Transverse colon (tissue), 4 donors: Measurements from ENCODE around the gene SLC49A3. TPM values are rescaled to one million over a fixed set of nuclear protein-coding genes. Genes with fewer than 3 reads are reported as not detected.

Experiments
- DNase-seq: peaks from one replicate; pipeline ENCODE4 v3.0.0-alpha.2; 2019
- H3K27ac ChIP-seq, 4 donors: fragments of 200-600 bp; sonication (generic); 2 replicates each; pipeline ENCODE4 v1.5.1; 2016 to 2018; ENCODE audit warnings: inconsistent platforms in 4 of 4
- H3K27me3 ChIP-seq: fragments of 200-600 bp; sonication (generic); 2 replicates; pipeline ENCODE4 v1.5.1; 2017; ENCODE audit warnings: inconsistent platforms
- H3K36me3 ChIP-seq, 4 donors: fragments of 200-600 bp; sonication (generic); 2 replicates each; pipeline ENCODE4 v1.5.1; 2017 to 2019; ENCODE audit warnings: inconsistent platforms in 4 of 4
- H3K4me1 ChIP-seq, 4 donors: fragments of 200-600 bp; sonication (generic); 2 replicates each; pipeline ENCODE4 v1.5.1; 2017 to 2020; ENCODE audit warnings: inconsistent platforms in 4 of 4
- H3K4me3 ChIP-seq, 4 donors: fragments of 200-600 bp; sonication (generic); 1 replicate in 1 of 4; 2 replicates in 3 of 4; pipeline versions ENCODE4 v1.5.1 to v1.6.1; 2017 to 2019; ENCODE audit warnings: inconsistent platforms in 4 of 4
- H3K9me3 ChIP-seq, 2 donors: fragments of 200-600 bp; sonication (generic); 2 replicates each; pipeline ENCODE4 v1.5.1; 2017 to 2019; ENCODE audit warnings: inconsistent platforms in 2 of 2
- EP300 ChIP-seq: sonication (generic); formaldehyde crosslinking; IDR thresholded peaks from one replicate; pipeline ENCODE4 v1.6.1; 2017; ENCODE audit warnings: antibody characterized with exemption, low read depth
- POLR2A ChIP-seq: fragments of 450-650 bp; IDR thresholded peaks from one replicate; pipeline ENCODE4 v1.6.1; 2016; ENCODE audit warnings: antibody characterized with exemption, mild to moderate bottlenecking, moderate library complexity
- POLR2AphosphoS5 ChIP-seq, 3 donors: sonication (generic); formaldehyde crosslinking; IDR thresholded peaks; one replicate each; pipeline ENCODE4 v1.6.1; 2016; ENCODE audit warnings: antibody characterized with exemption in 3 of 3
- WGBS, 2 donors: methylation state at CpG; one replicate each; pipeline ENCODE4 v1.1.5; 2018; ENCODE audit warnings: low coverage in 1 of 2; 5-methylcytosine and 5-hydroxymethylcytosine counted together
- in situ Hi-C, 4 donors: fragments of 200-750 bp; cut with MboI; loops; one replicate each; pipeline versions ENCODE4 v1.15.0 to v1.15.1; 2017; ENCODE audit warnings: low sequenced_read_pairs in 3 of 4, low pct_ligation_motif_present in 1 of 4, low pct_unique_long_range_greater_than_20kb in 1 of 4
- intact Hi-C: fragments of 100-400 bp; cut with DNase I; formaldehyde crosslinking; loops from one replicate; pipeline ENCODE4 v1.15.1; 2023; ENCODE audit warnings: low total_unique reads
- total RNA-seq, 4 donors: library from RNA; depleted of rRNA; stranded (reverse); fragments of >200 nt; gene quantifications; one replicate each; pipeline ENCODE4 v1.1.0, GENCODE V29; 2016
- TF ChIP-seq, protein P1 (sequence below), 5 experiments: fragments of 200-600 bp in 3 of 5; fragments of 450-650 bp in 2 of 5; sonication (generic) in 3 of 5; IDR thresholded peaks; 1 replicate in 2 of 5; 2 replicates in 3 of 5; pipeline ENCODE4 v1.5.1; 2016 to 2017; ENCODE audit warnings: antibody characterized with exemption in 5 of 5, inconsistent platforms in 3 of 5, mild to moderate bottlenecking in 2 of 5, moderate library complexity in 1 of 5

SLC49A3 gene
- total RNA-seq, 4 donors from 2014 or later = 1.2 to 17.6 (median 9.2) TPM

DNA sequence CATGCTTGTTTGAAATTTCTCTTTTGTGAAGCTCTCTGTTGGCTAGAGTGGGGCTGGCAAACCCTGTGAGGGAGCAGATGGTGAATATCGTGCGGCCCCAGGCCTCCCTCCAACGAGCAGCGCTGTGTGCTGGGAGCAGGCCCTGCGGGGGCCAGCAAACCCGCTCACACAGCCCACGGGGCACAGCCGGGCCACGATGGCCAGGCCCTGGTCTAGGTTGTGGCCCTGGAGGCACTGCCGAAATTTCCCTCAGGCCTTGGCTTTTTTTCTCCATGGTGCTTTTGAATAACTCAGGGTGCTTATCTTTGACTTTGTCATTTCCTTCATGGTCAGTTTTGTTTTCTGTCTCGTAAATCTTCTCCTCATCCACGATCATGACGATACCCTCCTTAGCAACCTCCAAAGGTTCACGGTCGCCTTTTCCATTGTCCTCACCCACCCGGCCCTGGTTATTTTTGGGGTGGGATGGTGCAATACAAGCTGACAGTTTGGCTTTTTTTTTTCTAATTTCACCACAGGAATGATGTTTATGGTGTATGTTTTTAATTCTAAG, 37.4 kb upstream of the SLC49A3 start:
- no peak overlapping the region for H3K4me3 ChIP-seq
- H3K36me3 ChIP-seq = peaks cover 0 to 8% (median 0%) of the 10 kb centered on the region in 4 donors
- no peaks in the 10 kb centered on the region for H3K9me3 ChIP-seq
- peak overlapping the region in 3 of 4 donors; percentile 9 to 29 (median 26) for H3K27ac ChIP-seq
- 58 to 66% methylated on average over 3 to 16 of the region's 16 CpGs for WGBS, 2 donors
- intact Hi-C loops = no loop called here
- peaks cover 0 to 31% (median 23%) of the 10 kb centered on the region in 4 donors for H3K4me1 ChIP-seq
- TF ChIP-seq, protein P1, sequence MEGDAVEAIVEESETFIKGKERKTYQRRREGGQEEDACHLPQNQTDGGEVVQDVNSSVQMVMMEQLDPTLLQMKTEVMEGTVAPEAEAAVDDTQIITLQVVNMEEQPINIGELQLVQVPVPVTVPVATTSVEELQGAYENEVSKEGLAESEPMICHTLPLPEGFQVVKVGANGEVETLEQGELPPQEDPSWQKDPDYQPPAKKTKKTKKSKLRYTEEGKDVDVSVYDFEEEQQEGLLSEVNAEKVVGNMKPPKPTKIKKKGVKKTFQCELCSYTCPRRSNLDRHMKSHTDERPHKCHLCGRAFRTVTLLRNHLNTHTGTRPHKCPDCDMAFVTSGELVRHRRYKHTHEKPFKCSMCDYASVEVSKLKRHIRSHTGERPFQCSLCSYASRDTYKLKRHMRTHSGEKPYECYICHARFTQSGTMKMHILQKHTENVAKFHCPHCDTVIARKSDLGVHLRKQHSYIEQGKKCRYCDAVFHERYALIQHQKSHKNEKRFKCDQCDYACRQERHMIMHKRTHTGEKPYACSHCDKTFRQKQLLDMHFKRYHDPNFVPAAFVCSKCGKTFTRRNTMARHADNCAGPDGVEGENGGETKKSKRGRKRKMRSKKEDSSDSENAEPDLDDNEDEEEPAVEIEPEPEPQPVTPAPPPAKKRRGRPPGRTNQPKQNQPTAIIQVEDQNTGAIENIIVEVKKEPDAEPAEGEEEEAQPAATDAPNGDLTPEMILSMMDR (IDR thresholded peaks at IDR 0.05) = no peak
- TF ChIP-seq POLR2AphosphoS5 (IDR thresholded peaks at IDR 0.05) = no peak
- TF ChIP-seq POLR2A = no peak
- TF ChIP-seq EP300 = no peak
- no peaks in the 10 kb centered on the region for H3K27me3 ChIP-seq
- DNase-seq = no peak
- in situ Hi-C loops = no loop called here

DNA sequence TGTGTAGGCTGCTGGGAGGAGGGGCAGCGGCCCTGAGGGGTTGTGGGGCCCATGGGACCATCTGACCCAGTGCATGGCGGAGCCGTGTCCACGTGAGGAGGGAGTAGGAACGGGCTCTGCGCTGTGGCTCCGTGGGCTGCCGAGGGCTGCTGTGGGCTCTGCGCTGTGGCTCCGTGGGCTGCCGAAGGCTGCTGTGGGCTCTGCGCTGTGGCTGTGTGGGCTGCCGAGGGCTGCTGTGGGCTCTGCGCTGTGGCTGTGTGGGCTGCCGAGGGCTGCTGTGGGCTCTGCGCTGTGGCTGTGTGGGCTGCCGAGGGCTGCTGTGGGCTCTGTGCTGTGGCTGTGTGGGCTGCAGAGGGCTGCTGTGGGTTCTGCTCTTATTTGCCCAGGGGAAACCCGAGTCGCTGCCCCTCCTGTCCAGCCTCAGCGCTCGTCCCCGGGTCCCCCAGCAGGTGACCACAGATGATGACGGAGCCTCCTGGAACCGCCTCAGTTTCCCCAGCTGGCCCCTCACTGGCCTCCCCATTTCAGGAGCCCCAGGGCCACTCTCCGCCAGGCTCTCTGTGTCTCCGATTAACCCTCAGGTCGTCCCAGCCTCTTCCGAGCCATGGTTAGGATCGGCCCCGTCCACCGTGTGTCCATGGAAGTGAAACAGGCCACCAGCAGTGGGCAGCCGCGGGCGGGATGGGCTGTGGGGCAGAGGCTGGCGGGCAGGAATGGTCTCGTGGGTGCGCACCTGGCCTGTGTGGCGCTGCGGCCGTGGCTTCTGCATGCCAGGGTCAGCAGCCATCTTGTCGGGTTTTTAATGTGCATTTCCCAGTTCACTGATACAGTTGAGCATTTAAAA, 36.7 kb upstream of the SLC49A3 start:
- intact Hi-C loops (no loop called here), in situ Hi-C loops (no loop called here)
- DNase-seq = no peak
- H3K27me3 ChIP-seq = no peaks in the 10 kb centered on the region
- peak overlapping the region in 2 of 4 donors; percentile 29 to 67 for H3K27ac ChIP-seq
- TF ChIP-seq, protein P1 (IDR thresholded peaks at IDR 0.05) = no peak
- TF ChIP-seq EP300 = no peak
- TF ChIP-seq POLR2A = no peak
- no peak for TF ChIP-seq POLR2AphosphoS5 (IDR thresholded peaks at IDR 0.05)
- H3K4me3 ChIP-seq = no peak overlapping the region
- WGBS, 2 donors = 91% methylated on average over 39 of the region's 41 CpGs; no CpG with 5 or more reads in 1 of the 2 donors
- H3K9me3 ChIP-seq = no peaks in the 10 kb centered on the region
- H3K36me3 ChIP-seq = peaks cover 0 to 1% (median 0%) of the 10 kb centered on the region in 4 donors
- H3K4me1 ChIP-seq = peaks cover 0 to 37% (median 30%) of the 10 kb centered on the region in 4 donors

DNA sequence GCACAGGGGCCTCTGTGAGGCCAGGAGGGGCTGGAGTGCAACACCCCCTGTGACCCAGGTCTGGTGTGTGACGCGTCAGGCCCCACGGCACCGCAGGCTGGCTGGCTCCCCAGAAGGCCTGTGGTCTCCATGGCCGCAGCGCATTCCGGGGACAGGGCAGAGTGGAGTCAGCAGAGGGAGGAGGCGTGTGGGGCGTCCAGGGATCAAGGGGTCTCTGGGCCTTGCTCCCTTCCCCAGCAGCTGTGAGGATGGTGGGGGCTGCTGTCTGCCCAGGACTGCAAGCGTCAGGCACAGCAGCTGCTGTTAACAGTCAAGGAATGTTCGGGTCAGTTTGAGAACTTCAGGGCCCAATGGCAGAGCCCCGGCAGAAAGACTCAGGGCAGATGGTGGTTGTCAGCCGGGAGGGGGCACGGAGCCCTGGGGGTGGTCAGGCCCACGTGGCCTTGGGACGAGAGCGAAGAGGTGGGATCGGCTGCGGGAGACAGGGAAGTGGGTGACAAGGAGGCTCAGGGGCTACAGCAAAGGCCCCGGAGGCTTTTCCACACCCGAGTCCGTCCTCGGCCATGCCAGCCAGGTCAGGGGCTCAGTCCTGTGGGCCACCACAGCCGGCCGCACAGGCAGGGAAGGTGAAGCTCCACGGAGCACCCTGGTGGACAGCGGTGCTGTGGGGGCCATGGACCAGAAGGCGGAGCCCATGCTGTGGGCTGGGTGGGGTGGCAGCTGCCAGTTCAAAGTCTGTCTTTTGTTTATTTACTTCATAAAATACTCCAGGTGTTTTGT, 35.0 kb upstream of the SLC49A3 start:
- in situ Hi-C loops (no loop called here), intact Hi-C loops (no loop called here)
- TF ChIP-seq, protein P1 (IDR thresholded peaks at IDR 0.05) = peak in 2 of 5 experiments; percentile 11 to 32
- TF ChIP-seq EP300 = no peak
- H3K4me3 ChIP-seq = no peak overlapping the region
- peak; percentile 70 for DNase-seq
- H3K36me3 ChIP-seq = no peaks in the 10 kb centered on the region
- 79% methylated on average over 26 of the region's 28 CpGs; no CpG with 5 or more reads in 1 of the 2 donors for WGBS, 2 donors
- H3K9me3 ChIP-seq = no peaks in the 10 kb centered on the region
- H3K27me3 ChIP-seq = no peaks in the 10 kb centered on the region
- peaks cover 0 to 38% (median 31%) of the 10 kb centered on the region in 4 donors for H3K4me1 ChIP-seq
- H3K27ac ChIP-seq = peak overlapping the region in 3 of 4 donors; percentile 11 to 67 (median 15)

DNA sequence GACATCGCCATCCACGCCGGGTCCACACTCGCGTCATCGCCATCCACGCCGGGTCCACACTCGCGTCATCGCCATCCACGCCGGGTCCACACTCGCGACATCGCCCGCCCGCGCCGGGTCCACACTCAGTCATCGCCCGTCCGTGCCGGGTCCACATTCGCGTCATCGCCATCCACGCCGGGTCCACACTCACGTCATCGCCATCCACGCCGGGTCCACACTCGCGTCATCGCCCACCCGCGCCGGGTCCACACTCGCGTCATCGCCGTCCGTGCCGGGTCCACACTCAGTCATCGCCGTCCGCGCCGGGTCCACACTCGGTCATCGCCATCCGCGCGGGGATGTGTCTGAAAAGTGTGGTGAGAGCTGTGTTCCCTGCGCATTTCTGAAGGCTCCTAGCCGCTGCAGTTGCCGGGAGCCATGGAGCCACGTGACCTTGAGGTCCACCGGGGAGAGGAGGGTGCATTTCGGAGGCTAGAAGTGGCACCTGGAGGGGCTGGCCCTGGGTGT, 34.0 kb upstream of the SLC49A3 start:
- no peak for TF ChIP-seq EP300
- TF ChIP-seq POLR2A = no peak
- TF ChIP-seq POLR2AphosphoS5 (IDR thresholded peaks at IDR 0.05) = no peak
- TF ChIP-seq, protein P1 (IDR thresholded peaks at IDR 0.05) = no peak
- intact Hi-C loops = no loop called here
- no peaks in the 10 kb centered on the region for H3K9me3 ChIP-seq
- peaks cover 0 to 38% (median 31%) of the 10 kb centered on the region in 4 donors for H3K4me1 ChIP-seq
- no peak overlapping the region for H3K4me3 ChIP-seq
- H3K36me3 ChIP-seq = no peaks in the 10 kb centered on the region
- no peaks in the 10 kb centered on the region for H3K27me3 ChIP-seq
- in situ Hi-C loops = no loop called here
- H3K27ac ChIP-seq = no peak overlapping the region
- 96 to 97% methylated on average over 18 to 61 of the region's 61 CpGs for WGBS, 2 donors
- no peak for DNase-seq
